IMR-90 (cell line): ENCODE measurements around the gene ECM2. TPM values are rescaled to one million over a fixed set of nuclear protein-coding genes. Genes with fewer than 3 reads are reported as not detected.

Source experiments
- ATAC-seq: fragments of 200-7000 bp; cut with Tn5 transposase; 2 replicates; pipeline ENCODE4 v1.9.1; 2020; ENCODE audit warnings: low read depth, mild to moderate bottlenecking, moderate library complexity
- BruUV-seq: library from RNA; stranded (reverse); fragments of 400-500 nt; replicated peaks from 2 replicates; lab custom pipeline; 2021; lab: Mats Ljungman, UMichigan
- CTCF ChIA-PET: fragments of 300-600 bp; formaldehyde crosslinking; extraction: SDS; loops from one replicate; lab custom pipeline; 2021; ENCODE audit warnings: antibody characterized with exemption; lab: Yijun Ruan, JAX
- POLR2A ChIA-PET: fragments of 300-600 bp; sonication (Branson Sonifier 250); formaldehyde crosslinking; loops from one replicate; lab custom pipeline; 2022; ENCODE audit warnings: antibody characterized with exemption; ENCODE audit not compliant: unreplicated experiment; lab: Charles Lee
- DNase-seq: peaks from one replicate; pipeline ENCODE4 v3.0.0; 2013
- H2AFZ ChIP-seq: replicated peaks from 2 replicates; pipeline ENCODE3; 2013; ENCODE audit warnings: low read length, mild to moderate bottlenecking; ENCODE audit not compliant: poor library complexity
- H2AK5ac ChIP-seq: 2 replicates; pipeline ENCODE4 v1.6.1; 2013; ENCODE audit warnings: low read depth, low read length, inconsistent platforms
- H2AK9ac ChIP-seq: replicated peaks from 2 replicates; pipeline ENCODE3; 2013; ENCODE audit warnings: mild to moderate bottlenecking, low read depth, low read length, moderate library complexity; ENCODE audit not compliant: poor library complexity
- H2BK120ac ChIP-seq: 2 replicates; pipeline ENCODE4 v1.6.1; 2013; ENCODE audit warnings: low read depth, low read length, inconsistent platforms
- H2BK15ac ChIP-seq: 3 replicates; pipeline ENCODE4 v1.6.1; 2013; ENCODE audit warnings: low read depth, low read length, inconsistent platforms
- H2BK20ac ChIP-seq: 2 replicates; pipeline ENCODE4 v1.6.1; 2013; ENCODE audit warnings: low read depth, mild to moderate bottlenecking, inconsistent platforms, low read length, moderate library complexity
- H2BK5ac ChIP-seq: 2 replicates; pipeline ENCODE4 v1.6.1; 2013; ENCODE audit warnings: mild to moderate bottlenecking, low read depth, low read length, inconsistent platforms; ENCODE audit not compliant: poor library complexity, severe bottlenecking
- H3K14ac ChIP-seq: replicated peaks from 2 replicates; pipeline ENCODE4 v1.6.1; 2013; ENCODE audit warnings: low read depth, low read length, inconsistent platforms
- H3K18ac ChIP-seq: 2 replicates; pipeline ENCODE4 v1.6.1; 2013; ENCODE audit warnings: low read depth, low read length, control low read depth
- H3K23ac ChIP-seq: 2 replicates; pipeline ENCODE4 v1.6.1; 2013; ENCODE audit warnings: low read depth, low read length, inconsistent platforms
- H3K27ac ChIP-seq: 2 replicates; pipeline ENCODE4 v1.5.1; 2013; ENCODE audit warnings: mild to moderate bottlenecking, control low read depth, low read length; ENCODE audit not compliant: insufficient read depth
- H3K27me3 ChIP-seq: 2 replicates; pipeline ENCODE4 v1.6.1; 2013; ENCODE audit warnings: low read length; ENCODE audit not compliant: control insufficient read depth, insufficient read depth
- H3K36me3 ChIP-seq: 2 replicates; pipeline ENCODE4 v1.6.1; 2013; ENCODE audit warnings: low read length, mixed read lengths; ENCODE audit not compliant: control insufficient read depth, insufficient read depth
- H3K4ac ChIP-seq: 2 replicates; pipeline ENCODE4 v1.6.1; 2013; ENCODE audit warnings: low read depth, low read length, inconsistent platforms
- H3K4me1 ChIP-seq: 2 replicates; pipeline ENCODE4 v1.6.1; 2013; ENCODE audit warnings: low read length, mixed read lengths; ENCODE audit not compliant: control insufficient read depth, insufficient read depth
- H3K4me2 ChIP-seq: 2 replicates; pipeline ENCODE4 v1.6.1; 2013; ENCODE audit warnings: low read depth, mild to moderate bottlenecking, control low read depth, low read length, moderate library complexity
- H3K4me3 ChIP-seq: 2 replicates; pipeline ENCODE4 v1.5.1; 2013; ENCODE audit warnings: low read depth, mild to moderate bottlenecking, control low read depth, low read length, moderate library complexity; ENCODE audit not compliant: insufficient read depth
- H3K56ac ChIP-seq: 2 replicates; pipeline ENCODE4 v1.6.1; 2013; ENCODE audit warnings: low read length, inconsistent platforms; ENCODE audit not compliant: insufficient read depth; ENCODE audit errors: extremely low read depth
- H3K79me1 ChIP-seq, 2 experiments: 2 replicates each; pipeline ENCODE4 v1.6.1; 2013; ENCODE audit warnings: low read length in 2 of 2, inconsistent platforms in 1 of 2, low read depth in 1 of 2
- H3K9ac ChIP-seq: 2 replicates; pipeline ENCODE4 v1.6.1; 2013; ENCODE audit warnings: low read depth, low read length, control low read depth
- H3K9me1 ChIP-seq: 2 replicates; pipeline ENCODE4 v1.6.1; 2013; ENCODE audit warnings: low read length, inconsistent platforms; ENCODE audit not compliant: insufficient read depth
- H3K9me3 ChIP-seq: 2 replicates; pipeline ENCODE4 v1.6.1; 2013; ENCODE audit warnings: low read length; ENCODE audit not compliant: control insufficient read depth, insufficient read depth
- H4K20me1 ChIP-seq: 2 replicates; pipeline ENCODE4 v1.6.1; 2013; ENCODE audit warnings: low read length, inconsistent platforms; ENCODE audit not compliant: insufficient read depth
- H4K5ac ChIP-seq: 2 replicates; pipeline ENCODE4 v1.6.1; 2013; ENCODE audit warnings: mild to moderate bottlenecking, low read depth, low read length, control low read depth
- H4K8ac ChIP-seq, 2 experiments: 2 replicates each; pipeline ENCODE4 v1.6.1; 2013; ENCODE audit warnings: low read depth in 2 of 2, low read length in 2 of 2, control low read depth in 1 of 2, inconsistent platforms in 1 of 2
- H4K91ac ChIP-seq: 2 replicates; pipeline ENCODE4 v1.6.1; 2013; ENCODE audit warnings: low read depth, low read length, inconsistent platforms; ENCODE audit not compliant: insufficient read depth
- CHD1 ChIP-seq: IDR thresholded peaks from 2 replicates; pipeline ENCODE4 v1.6.1; 2012; ENCODE audit warnings: low read depth, low read length, improper control_type of control experiment
- NFE2L2 ChIP-seq: fragments of 150-350 bp; IDR thresholded peaks from 2 replicates; pipeline ENCODE4 v1.6.1; 2016; ENCODE audit warnings: low read depth, mild to moderate bottlenecking, low read length
- RFX5 ChIP-seq: IDR thresholded peaks from 2 replicates; pipeline ENCODE4 v1.8.0; 2012; ENCODE audit warnings: low read depth, mild to moderate bottlenecking, low read length, moderate library complexity
- WGBS, 2 experiments: methylation state at CpG; one replicate each; pipeline versions ENCODE4 v1.1.5 to v1.1.7; 2013; ENCODE audit warnings: missing lambda C conversion rate in 2 of 2; ENCODE audit not compliant: insufficient read length in 1 of 2; ENCODE audit errors: extremely low coverage in 2 of 2; 5-methylcytosine and 5-hydroxymethylcytosine counted together
- dilution Hi-C: fragments of 300-500 bp; cut with HindIII; formaldehyde crosslinking; loops from one replicate; pipeline ENCODE4 v1.14.3; 2018; ENCODE audit warnings: low sequenced_read_pairs; ENCODE audit not compliant: unreplicated experiment
- in situ Hi-C: fragments of 300-500 bp; cut with MboI; formaldehyde crosslinking; loops from 3 replicates; pipeline ENCODE4 v1.14.3; 2019; ENCODE audit warnings: low sequenced_read_pairs, inconsistent platforms, mixed read lengths
- intact Hi-C: fragments of 100-400 bp; cut with micrococcal nuclease; formaldehyde crosslinking; loops from 2 replicates; pipeline ENCODE4 v1.10.0; 2022
- polyA plus RNA-seq, 3 experiments: library from polyadenylated mRNA; depleted of rRNA; stranded (reverse); fragments of >200 nt; gene quantifications; 2 replicates each; pipeline ENCODE4 v1.2.3, GENCODE V29; 2012; ENCODE audit warnings: low replicate concordance in 1 of 3
- total RNA-seq: library from RNA; depleted of rRNA; stranded (reverse); fragments of >200 nt; gene quantifications from 2 replicates; pipeline ENCODE4 v1.2.3, GENCODE V29; 2012
- TF ChIP-seq, protein P1 (sequence below): fragments of 150-350 bp; IDR thresholded peaks from 2 replicates; pipeline ENCODE4 v1.6.1; 2017; ENCODE audit warnings: mild to moderate bottlenecking, antibody characterized with exemption, low read length, low read depth

ECM2 gene
- total and polyA plus RNA-seq, 2 of the 4 experiments (the other 2 are of a cell fraction) = 0.26 to 0.36 TPM

- intact Hi-C loops = no loop called here
- Histone ChIP-seq H3K9me1 (peaks cover 11% of the 10 kb centered on the region), H2BK15ac (no peak overlapping the region), H3K9me3 (no peaks in the 10 kb centered on the region), H4K8ac (no peak overlapping the region), H3K23ac (no peak overlapping the region), H3K27me3 (no peaks in the 10 kb centered on the region), H2BK120ac (no peak overlapping the region), H3K4me2 (no peak overlapping the region), H3K4me1 (peaks cover 3% of the 10 kb centered on the region), H3K4ac (no peak overlapping the region; the same call in 1 of the 2 replicates), H3K56ac (no peak overlapping the region), H2AK9ac (no peak overlapping the region), H3K27ac (no peak overlapping the region), H3K79me1 (peaks cover 2 to 7% of the 10 kb centered on the region in 2 experiments; a peak in 1 of 4 replicates), H4K91ac (no peak overlapping the region), H3K18ac (no peak overlapping the region), H3K36me3 (no peaks in the 10 kb centered on the region), H4K5ac (no peak overlapping the region), H3K9ac (no peak overlapping the region), H2AFZ (no peak overlapping the region), H2BK20ac (no peak overlapping the region), H2AK5ac (no peak overlapping the region), H4K20me1 (no peaks in the 10 kb centered on the region), H3K4me3 (no peak overlapping the region), H2BK5ac (no peak overlapping the region), H3K14ac (no peak overlapping the region)
- no peak for TF ChIP-seq NFE2L2
- no peak for TF ChIP-seq CHD1
- no peak for TF ChIP-seq RFX5
- TF ChIP-seq, protein P1, sequence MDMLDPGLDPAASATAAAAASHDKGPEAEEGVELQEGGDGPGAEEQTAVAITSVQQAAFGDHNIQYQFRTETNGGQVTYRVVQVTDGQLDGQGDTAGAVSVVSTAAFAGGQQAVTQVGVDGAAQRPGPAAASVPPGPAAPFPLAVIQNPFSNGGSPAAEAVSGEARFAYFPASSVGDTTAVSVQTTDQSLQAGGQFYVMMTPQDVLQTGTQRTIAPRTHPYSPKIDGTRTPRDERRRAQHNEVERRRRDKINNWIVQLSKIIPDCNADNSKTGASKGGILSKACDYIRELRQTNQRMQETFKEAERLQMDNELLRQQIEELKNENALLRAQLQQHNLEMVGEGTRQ = no peak
- in situ Hi-C loops = no loop called here
- ChIA-PET POLR2A (no interaction called here), CTCF (no interaction called here)
- ATAC-seq = no peak
- DNase-seq = no peak
- dilution Hi-C loops = no loop called here
- no TSS peak for BruUV-seq
- 100% methylated on average over 1 of the region's 1 CpG; no CpG with 5 or more reads in 1 of the 2 experiments for WGBS, 2 experiments
Observed at GRCh38 chr9:92467041-92467440, 68.7 kb downstream of the ECM2 start.
